Measurements from ENCODE around the gene BRAF.
"Not testable (repeated sequence)": the region's sequence is repeated elsewhere in the genome, so short reads cannot be mapped to it uniquely, and the experiment has no call there.

Gene BRAF

GRCh38 chr7:140917258-140917657 is 7.5 kb downstream of the BRAF start:
- TF ChIP-seq CTCF (IDR thresholded peaks at IDR 0.05; ENCODE audit: low read depth, low read length, missing control alignments): no peak
- DNase-seq (ENCODE audit: low read depth): no peak
- in situ Hi-C loops (cut with HindIII; ENCODE audit: low sequenced_read_pairs): no loop called here
- H3K4me3 ChIP-seq (ENCODE audit: low read depth, low read length): no peak overlapping the region

DNA sequence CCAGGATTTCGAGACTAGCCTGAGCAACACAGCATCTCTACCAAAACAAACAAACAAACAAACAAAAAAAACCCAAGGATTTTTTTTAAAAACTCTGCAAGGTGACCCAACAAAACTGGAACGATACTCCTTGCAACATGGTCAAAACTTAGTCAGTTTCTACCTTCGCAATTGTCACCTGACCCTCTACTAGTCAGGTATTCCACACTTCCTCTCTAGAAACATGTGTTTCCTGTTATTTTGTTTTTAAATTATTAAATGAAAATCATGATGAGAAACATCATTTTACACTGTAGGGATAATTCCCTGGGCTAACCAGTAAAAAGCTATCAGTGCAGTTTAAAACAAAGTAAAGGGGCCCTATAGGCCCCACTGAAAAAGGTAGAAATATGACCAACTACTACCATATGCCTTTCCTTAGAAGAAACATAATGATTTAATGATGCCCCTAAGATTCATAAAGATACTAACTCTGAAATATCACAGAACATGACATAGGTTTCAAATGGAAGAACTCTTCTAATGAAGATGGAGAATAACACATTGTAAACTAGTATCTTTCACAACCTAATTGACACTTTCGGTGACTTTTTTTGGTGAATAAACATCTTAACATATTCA is 8.7 kb downstream of the BRAF start:
- H3K4me3 ChIP-seq (ENCODE audit: low read depth, low read length): no peak overlapping the region
- DNase-seq (ENCODE audit: low read depth): no peak
- in situ Hi-C loops (cut with HindIII; ENCODE audit: low sequenced_read_pairs): no loop called here
- TF ChIP-seq CTCF (IDR thresholded peaks at IDR 0.05; ENCODE audit: low read depth, low read length, missing control alignments): no peak

DNA sequence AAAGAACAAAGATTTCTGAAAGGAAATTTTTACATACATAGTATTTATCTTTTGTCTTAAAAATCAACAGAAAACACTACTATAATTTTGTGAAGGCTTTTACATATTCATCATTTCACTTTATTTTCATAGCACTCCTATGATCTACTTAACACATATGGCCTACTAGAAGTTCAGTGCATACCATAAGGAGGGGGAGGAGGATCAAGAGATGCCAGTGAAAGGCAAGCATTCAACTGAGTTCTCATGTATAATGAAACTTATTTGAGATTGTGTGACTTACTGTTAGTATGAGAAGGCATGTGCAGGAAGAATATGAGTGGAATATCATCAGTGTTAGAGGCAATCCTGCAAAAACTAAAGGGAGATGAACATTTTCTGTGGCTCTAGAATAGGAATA is 10.6 kb downstream of the BRAF start:
- in situ Hi-C loops (cut with HindIII; ENCODE audit: low sequenced_read_pairs): no loop called here
- DNase-seq (ENCODE audit: low read depth): no peak
- no peak for TF ChIP-seq CTCF (IDR thresholded peaks at IDR 0.05; ENCODE audit: low read depth, low read length, missing control alignments)
- H3K4me3 ChIP-seq (ENCODE audit: low read depth, low read length): no peak overlapping the region

DNA sequence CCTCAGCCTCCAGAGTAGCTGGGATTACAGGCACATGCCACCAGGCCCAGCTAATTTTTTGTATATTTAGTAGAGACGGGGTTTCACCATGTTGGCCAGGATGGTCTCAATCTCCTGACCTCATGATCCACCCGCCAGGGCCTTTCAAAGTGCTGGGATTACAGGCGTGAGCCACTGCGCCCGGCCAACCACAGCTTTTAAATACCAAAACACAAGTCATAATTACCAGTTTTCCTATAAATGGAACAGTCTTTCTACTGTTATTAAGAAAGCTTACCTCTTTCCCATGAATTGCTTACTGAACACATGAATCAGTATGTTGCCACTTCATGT is 11.2 kb downstream of the BRAF start:
- in situ Hi-C loops (cut with HindIII; ENCODE audit: low sequenced_read_pairs); DNase-seq (ENCODE audit: low read depth); H3K4me3 ChIP-seq (ENCODE audit: low read depth, low read length): not testable (repeated sequence)

DNA sequence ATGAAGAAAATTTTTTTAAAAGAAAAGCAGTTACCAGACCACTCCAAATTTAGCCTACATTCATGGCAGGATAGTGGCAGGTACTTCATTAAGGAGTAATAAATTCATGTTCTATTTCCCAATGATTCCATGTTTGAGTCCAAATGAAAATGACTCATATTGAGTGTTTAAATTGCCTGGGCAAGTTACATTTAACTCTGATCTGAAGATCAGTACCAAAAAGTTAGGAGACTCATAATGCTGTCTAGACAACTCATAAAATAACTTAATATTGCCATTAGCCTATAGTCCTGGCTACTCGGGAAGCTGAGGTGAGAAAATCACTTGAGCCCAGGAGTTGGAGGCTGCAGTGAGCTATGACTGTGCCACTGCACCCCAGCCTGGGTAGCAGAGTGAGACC is 13.0 kb downstream of the BRAF start:
- H3K4me3 ChIP-seq (ENCODE audit: low read depth, low read length): no peak overlapping the region
- in situ Hi-C loops (cut with HindIII; ENCODE audit: low sequenced_read_pairs): no loop called here
- no peak for TF ChIP-seq CTCF (IDR thresholded peaks at IDR 0.05; ENCODE audit: low read depth, low read length, missing control alignments)
- DNase-seq (ENCODE audit: low read depth): no peak

- DNase-seq (ENCODE audit: low read depth): no peak
- no peak overlapping the region for H3K4me3 ChIP-seq (ENCODE audit: low read depth, low read length)
- in situ Hi-C loops (cut with HindIII; ENCODE audit: low sequenced_read_pairs): no loop called here
- no peak for TF ChIP-seq CTCF (IDR thresholded peaks at IDR 0.05; ENCODE audit: low read depth, low read length, missing control alignments)
Measured at GRCh38 chr7:140909476-140910161, 15.1 kb downstream of the BRAF start.

DNA sequence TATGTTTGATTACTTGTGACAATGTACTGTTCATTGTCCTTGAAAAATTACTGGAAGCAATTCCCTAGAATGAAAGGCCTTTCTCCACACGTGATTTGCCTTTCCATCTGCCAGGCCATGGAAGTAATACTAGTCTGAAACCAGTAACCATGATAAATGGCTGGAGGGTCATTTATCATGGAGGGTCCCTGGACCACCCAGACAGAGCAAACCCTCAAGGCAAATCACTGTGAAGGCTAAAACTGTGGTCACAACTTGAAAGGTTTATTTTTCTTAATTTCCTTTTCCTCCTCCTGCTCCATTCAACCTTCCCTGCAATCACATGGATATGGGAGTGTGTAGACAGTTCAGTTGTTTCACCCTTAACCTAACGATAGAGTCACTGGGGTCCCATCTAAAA is 16.4 kb downstream of the BRAF start:
- H3K4me3 ChIP-seq (ENCODE audit: low read depth, low read length): no peak overlapping the region
- in situ Hi-C loops (cut with HindIII; ENCODE audit: low sequenced_read_pairs): no loop called here

More for the DNA sequence above, 16.4 kb downstream of the BRAF start:
- TF ChIP-seq CTCF (IDR thresholded peaks at IDR 0.05; ENCODE audit: low read depth, low read length, missing control alignments): no peak
- no peak for DNase-seq (ENCODE audit: low read depth)
